A549 (cell line): Measurements from ENCODE around the gene COMMD4. TPM values are rescaled to one million over a fixed set of nuclear protein-coding genes. Genes with fewer than 3 reads are reported as not detected.
A peak's percentile ranks its signal among the peaks of the same experiment; 100 is the strongest.

Source experiments
- BCL3 ChIP-seq: fragments of >200 bp; sonication (Bioruptor Twin); formaldehyde crosslinking; IDR thresholded peaks from 3 replicates; pipeline ENCODE4 v1.6.1; 2016
- BHLHE40 ChIP-seq: IDR thresholded peaks from 2 replicates; pipeline ENCODE4 v1.6.1; 2012; ENCODE audit warnings: low read depth, low read length, inconsistent platforms
- CBX2 ChIP-seq: fragments of 200-600 bp; sonication (generic); IDR thresholded peaks from 2 replicates; pipeline ENCODE4 v1.6.1; 2016; ENCODE audit warnings: low read depth, mild to moderate bottlenecking, borderline replicate concordance
- E2F6 ChIP-seq: IDR thresholded peaks from 2 replicates; pipeline ENCODE4 v1.6.1; 2012; ENCODE audit warnings: low read depth, borderline replicate concordance
- EHF ChIP-seq: fragments of 250-450 bp; sonication (Bioruptor Pico); IDR thresholded peaks from 2 replicates; pipeline ENCODE4 v1.5.0; 2020; ENCODE audit warnings: mild to moderate bottlenecking
- ELK1 ChIP-seq: fragments of 150-350 bp; IDR thresholded peaks from 2 replicates; pipeline ENCODE4 v1.6.1; 2014; ENCODE audit warnings: low read depth, mild to moderate bottlenecking, low read length
- ESRRA ChIP-seq: fragments of 150-350 bp; IDR thresholded peaks from 2 replicates; pipeline ENCODE4 v1.6.1; 2014; ENCODE audit warnings: mild to moderate bottlenecking, low read length, borderline replicate concordance
- FOSL2 ChIP-seq, 2 experiments: fragments of 450-650 bp in 1 of 2; fragments of >200 bp in 1 of 2; sonication (Bioruptor Twin) in 1 of 2; formaldehyde crosslinking; IDR thresholded peaks; 2 replicates each; pipeline versions ENCODE4 v1.5.0 to v1.6.1; 2016 to 2020; ENCODE audit warnings: mild to moderate bottlenecking in 1 of 2, moderate library complexity in 1 of 2
- GATA3 ChIP-seq: IDR thresholded peaks from 2 replicates; pipeline ENCODE4 v1.6.1; 2012; ENCODE audit warnings: borderline replicate concordance
- HES2 ChIP-seq: fragments of >200 bp; sonication (Bioruptor Twin); formaldehyde crosslinking; IDR thresholded peaks from 2 replicates; pipeline ENCODE4 v1.6.1; 2016
- HEYL ChIP-seq: fragments of 250-450 bp; sonication (Bioruptor Pico); IDR thresholded peaks from 2 replicates; pipeline ENCODE4 v1.8.0; 2021; ENCODE audit warnings: mild to moderate bottlenecking, moderate library complexity
- HMGXB4 ChIP-seq: fragments of 250-450 bp; sonication (Bioruptor Pico); IDR thresholded peaks from 2 replicates; pipeline ENCODE4 v1.5.0; 2021; ENCODE audit warnings: mild to moderate bottlenecking, moderate library complexity, borderline replicate concordance
- HOXA7 ChIP-seq: fragments of 250-450 bp; sonication (Bioruptor Pico); IDR thresholded peaks from 2 replicates; pipeline ENCODE4 v1.5.0; 2020; ENCODE audit warnings: mild to moderate bottlenecking, moderate library complexity
- HOXB13 ChIP-seq: fragments of 250-450 bp; sonication (Bioruptor Pico); IDR thresholded peaks from 2 replicates; pipeline ENCODE4 v1.5.0; 2020; ENCODE audit warnings: low read depth, mild to moderate bottlenecking, moderate library complexity
- HOXB5 ChIP-seq: fragments of 250-450 bp; sonication (Bioruptor Pico); IDR thresholded peaks from 2 replicates; pipeline ENCODE4 v1.5.0; 2020; ENCODE audit warnings: mild to moderate bottlenecking, moderate library complexity
- JUN ChIP-seq, 2 experiments: fragments of >200 bp; sonication (Bioruptor Twin); formaldehyde crosslinking; IDR thresholded peaks; 2 replicates in 1 of 2; 3 replicates in 1 of 2; pipeline ENCODE4 v1.6.1; 2016 to 2017
- JUNB ChIP-seq: fragments of >200 bp; sonication (Bioruptor Twin); formaldehyde crosslinking; IDR thresholded peaks from 2 replicates; pipeline ENCODE4 v1.6.1; 2016
- MYC ChIP-seq: IDR thresholded peaks from 2 replicates; pipeline ENCODE4 v1.6.1; 2012; ENCODE audit warnings: mild to moderate bottlenecking, inconsistent platforms, low read length, improper control_type of control experiment, borderline replicate concordance
- NPAS2 ChIP-seq: fragments of 250-450 bp; sonication (Bioruptor Pico); IDR thresholded peaks from 2 replicates; pipeline ENCODE4 v1.8.0; 2022; ENCODE audit warnings: mild to moderate bottlenecking, moderate library complexity, borderline replicate concordance
- NR3C1 ChIP-seq: fragments of >200 bp; sonication (Bioruptor Twin); formaldehyde crosslinking; IDR thresholded peaks from 3 replicates; pipeline ENCODE4 v1.6.1; 2017
- PHF8 ChIP-seq: fragments of 200-600 bp; sonication (generic); IDR thresholded peaks from 2 replicates; pipeline ENCODE4 v1.6.1; 2016; ENCODE audit warnings: low read depth, mild to moderate bottlenecking, antibody characterized with exemption, moderate library complexity, borderline replicate concordance
- POLR2AphosphoS2 ChIP-seq: conservative IDR thresholded peaks from 2 replicates; pipeline ENCODE4 v1.6.1; 2012; ENCODE audit warnings: low read length, improper control_type of control experiment, inconsistent platforms
- RAD21 ChIP-seq, 2 experiments: fragments of >200 bp in 1 of 2; sonication (Bioruptor Twin) in 1 of 2; formaldehyde crosslinking in 1 of 2; IDR thresholded peaks in 1 of 2; conservative IDR thresholded peaks in 1 of 2; 2 replicates in 1 of 2; 3 replicates in 1 of 2; pipeline ENCODE4 v1.6.1; 2012 to 2018; ENCODE audit warnings: inconsistent platforms in 1 of 2
- REST ChIP-seq: fragments of 200-600 bp; sonication (generic); IDR thresholded peaks from 2 replicates; pipeline ENCODE4 v1.6.1; 2016; ENCODE audit warnings: antibody characterized with exemption, mild to moderate bottlenecking, moderate library complexity
- RFX5 ChIP-seq: fragments of 450-650 bp; IDR thresholded peaks from 2 replicates; pipeline ENCODE4 v1.7.1; 2014; ENCODE audit warnings: antibody characterized with exemption, mild to moderate bottlenecking, moderate library complexity
- TFCP2L1 ChIP-seq: fragments of 250-450 bp; sonication (Bioruptor Pico); IDR thresholded peaks from 2 replicates; pipeline ENCODE4 v1.5.0; 2021; ENCODE audit warnings: mild to moderate bottlenecking
- TP53 ChIP-seq: fragments of 250-450 bp; sonication (Bioruptor Pico); IDR thresholded peaks from 2 replicates; pipeline ENCODE4 v1.5.0; 2021; ENCODE audit warnings: mild to moderate bottlenecking, moderate library complexity
- ZC3H11A ChIP-seq: fragments of 450-650 bp; IDR thresholded peaks from 2 replicates; pipeline ENCODE4 v1.6.1; 2014; ENCODE audit warnings: antibody characterized with exemption, mild to moderate bottlenecking
- ZFP36 ChIP-seq: fragments of 450-650 bp; IDR thresholded peaks from 2 replicates; pipeline ENCODE4 v1.6.1; 2014; ENCODE audit warnings: borderline replicate concordance; ENCODE audit not compliant: partially characterized antibody
- ZNF302 ChIP-seq: fragments of 250-450 bp; sonication (Bioruptor Pico); IDR thresholded peaks from 2 replicates; pipeline ENCODE4 v1.9.0; 2021; ENCODE audit warnings: inconsistent platforms, mild to moderate bottlenecking, moderate library complexity
- polyA plus RNA-seq, 4 experiments: library from polyadenylated mRNA; depleted of rRNA in 3 of 4; stranded (reverse); fragments of >200 nt; fragmentation: RNase III in 1 of 4; extraction: RNeasy Plus Mini Kit Qiagen cat#74134 plus additional on column Dnase treatment in 1 of 4; gene quantifications; 2 replicates in 3 of 4; 3 replicates in 1 of 4; pipeline ENCODE4 v1.2.3, GENCODE V29; 2011 to 2017
- TF ChIP-seq, protein P1 (sequence below): fragments of 450-650 bp; IDR thresholded peaks from 2 replicates; pipeline ENCODE4 v1.6.1; 2014; ENCODE audit warnings: antibody characterized with exemption

The COMMD4 gene
- polyA plus RNA-seq, 2 of the 4 experiments (the other 2 are of a cell fraction) = 88.0 to 220 TPM

- TF ChIP-seq ELK1 (no peak), ZFP36 (peak; percentile 1), JUN (IDR thresholded peaks at IDR 0.05) (peak; percentile 94 to 98), BCL3 (peak; percentile 93), JUNB (no peak), NR3C1 (no peak), HMGXB4 (peak; percentile 92; the same call in 1 of the 2 replicates), RFX5 (no peak), REST (peak; percentile 51; the same call in 1 of the 2 replicates), PHF8 (peak; percentile 99), HES2 (no peak), ZC3H11A (peak; percentile 33; the same call in 1 of the 2 replicates), FOSL2 (IDR thresholded peaks at IDR 0.05) (no peak), FOSL2 (CRISPR knock-in tag; IDR thresholded peaks at IDR 0.05) (0 out of 2 replicates have a peak, but pooled peaks have one; percentile 22), POLR2AphosphoS2 (no peak; the same call in 1 of the 2 replicates), MYC (peak; percentile 86), E2F6 (peak; percentile 58; the same call in 1 of the 2 replicates), HEYL (no peak), HOXB5 (no peak), TFCP2L1 (peak; percentile 96), ZNF302 (CRISPR knock-in tag) (no peak), ESRRA (peak; percentile 59; the same call in 1 of the 2 replicates), RAD21 (conservative IDR thresholded peaks at IDR 0.05 in 1 of 2, IDR thresholded peaks at IDR 0.05 in 1 of 2) (peak; percentile 73 to 79), NPAS2 (CRISPR knock-in tag) (no peak), CBX2 (no peak), EHF (no peak), TP53 (CRISPR knock-in tag) (peak; percentile 70; the same call in 1 of the 2 replicates), GATA3 (peak; percentile 43; the same call in 1 of the 2 replicates), BHLHE40 (no peak), HOXA7 (CRISPR knock-in tag) (0 out of 2 replicates have a peak, but pooled peaks have one; percentile 80), HOXB13 (CRISPR knock-in tag) (no peak)
- TF ChIP-seq, protein P1, sequence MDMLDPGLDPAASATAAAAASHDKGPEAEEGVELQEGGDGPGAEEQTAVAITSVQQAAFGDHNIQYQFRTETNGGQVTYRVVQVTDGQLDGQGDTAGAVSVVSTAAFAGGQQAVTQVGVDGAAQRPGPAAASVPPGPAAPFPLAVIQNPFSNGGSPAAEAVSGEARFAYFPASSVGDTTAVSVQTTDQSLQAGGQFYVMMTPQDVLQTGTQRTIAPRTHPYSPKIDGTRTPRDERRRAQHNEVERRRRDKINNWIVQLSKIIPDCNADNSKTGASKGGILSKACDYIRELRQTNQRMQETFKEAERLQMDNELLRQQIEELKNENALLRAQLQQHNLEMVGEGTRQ = 0 out of 2 replicates have a peak, but pooled peaks have one; percentile 0
These were observed 32.2 kb downstream of the COMMD4 start, which contains the start of gene MAN2C1 (continued) for GRCh38 chr15:75367913-75368688.
